Upper lobe of left lung (tissue), 6 donors: ENCODE data around the gene FGF1. TPM values are rescaled to one million over a fixed set of nuclear protein-coding genes. Genes with fewer than 3 reads are reported as not detected.

Experiments
- ATAC-seq, 2 donors: fragments of 200-7000 bp; cut with Tn5 transposase; one replicate each; pipeline ENCODE4 v1.9.1; 2022; ENCODE audit warnings: mild to moderate bottlenecking in 2 of 2, moderate library complexity in 2 of 2; ENCODE audit not compliant: low FRiP score in 2 of 2
- DNase-seq, 2 donors: peaks; one replicate each; pipeline ENCODE4 v3.0.0-alpha.2; 2019 to 2020
- H3K27ac ChIP-seq, 4 donors: fragments of 200-600 bp; sonication (generic); one replicate each; pipeline ENCODE4 v1.5.1; 2016 to 2019
- H3K27me3 ChIP-seq, 4 donors: fragments of 200-600 bp; sonication (generic); one replicate each; pipeline ENCODE4 v1.5.1; 2017 to 2019
- H3K36me3 ChIP-seq, 4 donors: fragments of 200-600 bp; sonication (generic); one replicate each; pipeline ENCODE4 v1.5.1; 2016 to 2019
- H3K4me1 ChIP-seq, 4 donors: fragments of 200-600 bp; sonication (generic); one replicate each; pipeline ENCODE4 v1.5.1; 2018 to 2019
- H3K4me3 ChIP-seq, 4 donors: fragments of 200-600 bp; sonication (generic); one replicate each; pipeline ENCODE4 v1.5.1; 2017 to 2019; ENCODE audit warnings: mild to moderate bottlenecking in 2 of 4, moderate library complexity in 1 of 4
- H3K9me3 ChIP-seq, 4 donors: fragments of 200-600 bp; sonication (generic); one replicate each; pipeline ENCODE4 v1.5.1; 2018 to 2019
- EP300 ChIP-seq, 4 donors: sonication (generic); formaldehyde crosslinking; IDR thresholded peaks; one replicate each; pipeline ENCODE4 v1.5.1; 2017; ENCODE audit warnings: antibody characterized with exemption in 4 of 4, control low read depth in 2 of 4
- POLR2A ChIP-seq, 4 donors: fragments of 450-650 bp; IDR thresholded peaks; one replicate each; pipeline ENCODE4 v1.5.1; 2016 to 2017; ENCODE audit warnings: antibody characterized with exemption in 4 of 4, mild to moderate bottlenecking in 2 of 4
- POLR2AphosphoS5 ChIP-seq, 2 donors: sonication (generic); formaldehyde crosslinking; IDR thresholded peaks; one replicate each; pipeline ENCODE4 v1.5.1; 2017; ENCODE audit warnings: antibody characterized with exemption in 2 of 2
- WGBS, 2 donors: methylation state at CpG; one replicate each; pipeline ENCODE4 v1.1.5; 2017 to 2018; 5-methylcytosine and 5-hydroxymethylcytosine counted together
- total RNA-seq, 6 donors: library from RNA; depleted of rRNA in 4 of 6; stranded (reverse); fragments of >200 nt in 4 of 6; gene quantifications; one replicate each; pipeline versions ENCODE4 v1.1.0 to v1.2.1, GENCODE V29; 2016 to 2021
- TF ChIP-seq, protein P1 (sequence below), 6 experiments: fragments of 450-650 bp in 4 of 6; fragments of 200-600 bp in 2 of 6; sonication (generic) in 2 of 6; IDR thresholded peaks; one replicate each; pipeline ENCODE4 v1.5.1; 2016 to 2019; ENCODE audit warnings: antibody characterized with exemption in 6 of 6
- donor health status: DM: no; HTN: no; CAD: no; lungs with moderate emphysema.
- donor health status: DM: no; HTN: yes; CAD: no; lungs with severe emphysema.

Gene FGF1
- total RNA-seq, 6 donors from 2014 or later = 0.63 to 1.3 (median 0.77) TPM; not detected in 2

DNA sequence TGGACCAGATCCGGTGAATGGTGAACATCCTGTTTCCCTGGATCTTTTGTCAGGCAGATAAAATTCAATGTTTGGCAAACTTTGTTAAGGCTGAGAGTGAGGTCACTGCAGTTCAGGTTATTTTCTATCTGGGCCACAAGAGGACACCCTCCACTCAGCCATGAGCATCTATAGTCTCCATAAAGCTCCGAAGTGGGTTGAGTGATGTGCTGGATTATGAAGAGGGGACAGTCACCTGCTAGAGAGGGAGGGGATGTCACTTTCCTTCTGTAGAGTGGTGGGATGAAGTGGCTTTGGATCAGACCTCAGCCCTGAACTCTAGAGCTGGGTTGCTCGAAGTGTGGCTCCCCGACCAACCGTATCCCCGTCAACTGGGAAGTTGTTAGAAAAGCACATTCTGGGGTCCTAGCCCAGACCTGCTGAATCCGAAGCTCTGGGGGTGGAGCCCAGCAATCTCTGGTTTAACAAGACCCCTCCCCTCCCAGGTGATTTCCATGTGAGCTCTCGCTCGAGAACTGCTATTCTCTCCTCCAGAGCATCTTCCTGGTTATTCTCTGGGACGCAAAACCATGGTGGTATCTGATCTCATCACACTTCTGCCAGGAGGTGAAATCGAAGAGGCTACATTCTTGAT is 31.8 kb upstream of the FGF1 start:
- Histone ChIP-seq H3K36me3 (no peaks in the 10 kb centered on the region), H3K4me3 (no peak overlapping the region), H3K4me1 (peaks cover 9 to 27% (median 18%) of the 10 kb centered on the region in 4 donors), H3K9me3 (no peaks in the 10 kb centered on the region), H3K27me3 (no peaks in the 10 kb centered on the region), H3K27ac (peak overlapping the region in 1 of 4 donors; percentile 26)
- ATAC-seq (peak in 1 of 2 donors; percentile 74), DNase-seq (no peak)
- TF ChIP-seq, protein P1, sequence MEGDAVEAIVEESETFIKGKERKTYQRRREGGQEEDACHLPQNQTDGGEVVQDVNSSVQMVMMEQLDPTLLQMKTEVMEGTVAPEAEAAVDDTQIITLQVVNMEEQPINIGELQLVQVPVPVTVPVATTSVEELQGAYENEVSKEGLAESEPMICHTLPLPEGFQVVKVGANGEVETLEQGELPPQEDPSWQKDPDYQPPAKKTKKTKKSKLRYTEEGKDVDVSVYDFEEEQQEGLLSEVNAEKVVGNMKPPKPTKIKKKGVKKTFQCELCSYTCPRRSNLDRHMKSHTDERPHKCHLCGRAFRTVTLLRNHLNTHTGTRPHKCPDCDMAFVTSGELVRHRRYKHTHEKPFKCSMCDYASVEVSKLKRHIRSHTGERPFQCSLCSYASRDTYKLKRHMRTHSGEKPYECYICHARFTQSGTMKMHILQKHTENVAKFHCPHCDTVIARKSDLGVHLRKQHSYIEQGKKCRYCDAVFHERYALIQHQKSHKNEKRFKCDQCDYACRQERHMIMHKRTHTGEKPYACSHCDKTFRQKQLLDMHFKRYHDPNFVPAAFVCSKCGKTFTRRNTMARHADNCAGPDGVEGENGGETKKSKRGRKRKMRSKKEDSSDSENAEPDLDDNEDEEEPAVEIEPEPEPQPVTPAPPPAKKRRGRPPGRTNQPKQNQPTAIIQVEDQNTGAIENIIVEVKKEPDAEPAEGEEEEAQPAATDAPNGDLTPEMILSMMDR (IDR thresholded peaks at IDR 0.05) = peak; percentile 31 to 68 (median 62)
- no peak for TF ChIP-seq EP300 (IDR thresholded peaks at IDR 0.05)
- 64 to 66% methylated on average over 11 of the region's 11 CpGs for WGBS, 2 donors

- TF ChIP-seq, protein P1 (IDR thresholded peaks at IDR 0.05) = peak in 2 of 6 experiments; percentile 13 to 29
- TF ChIP-seq POLR2AphosphoS5 (IDR thresholded peaks at IDR 0.05) (no peak), EP300 (IDR thresholded peaks at IDR 0.05) (no peak), POLR2A (IDR thresholded peaks at IDR 0.05) (no peak)
- Histone ChIP-seq H3K4me1 (peaks cover 12 to 31% (median 20%) of the 10 kb centered on the region in 4 donors), H3K4me3 (no peak overlapping the region), H3K27me3 (no peaks in the 10 kb centered on the region), H3K9me3 (no peaks in the 10 kb centered on the region), H3K27ac (peak overlapping the region in 1 of 4 donors; percentile 26), H3K36me3 (no peaks in the 10 kb centered on the region)
- DNase-seq = peak in 1 of 2 donors; percentile 40
- no peak for ATAC-seq
- WGBS, 2 donors = 13 to 60% methylated on average over 1 to 6 of the region's 6 CpGs
Measured at GRCh38 chr5:142716963-142717362, 31.1 kb upstream of the FGF1 start.

DNA sequence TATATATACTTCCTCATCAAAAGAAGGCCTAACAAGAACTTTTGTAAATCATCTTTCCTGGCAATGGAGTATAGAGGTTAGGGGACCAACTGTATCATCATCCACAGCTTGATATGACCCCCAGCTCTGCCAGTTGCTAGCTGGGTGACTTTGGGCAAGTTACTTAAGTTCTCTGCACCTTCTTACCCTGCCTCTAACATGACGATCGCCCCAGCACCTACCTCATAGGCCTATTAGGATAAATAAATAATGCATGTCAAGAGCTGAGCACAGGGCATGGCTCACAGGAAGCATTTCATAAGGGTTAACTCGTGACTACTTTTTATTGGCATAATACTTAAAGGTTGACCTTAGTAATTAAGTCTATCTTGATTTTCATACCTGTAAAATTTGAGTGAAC is 29.4 kb upstream of the FGF1 start:
- H3K4me1 ChIP-seq = peaks cover 12 to 21% (median 17%) of the 10 kb centered on the region in 4 donors
- ATAC-seq (no peak), DNase-seq (no peak)
- no peaks in the 10 kb centered on the region for H3K36me3 ChIP-seq
- no peaks in the 10 kb centered on the region for H3K27me3 ChIP-seq
- no peaks in the 10 kb centered on the region for H3K9me3 ChIP-seq
- no peak overlapping the region for H3K4me3 ChIP-seq
- H3K27ac ChIP-seq = no peak overlapping the region
- TF ChIP-seq, protein P1 (IDR thresholded peaks at IDR 0.05) = no peak
- TF ChIP-seq POLR2AphosphoS5 (IDR thresholded peaks at IDR 0.05) (no peak), EP300 (IDR thresholded peaks at IDR 0.05) (no peak), POLR2A (IDR thresholded peaks at IDR 0.05) (no peak)
- WGBS, 2 donors = 56 to 73% methylated on average over 3 of the region's 3 CpGs

- no peaks in the 10 kb centered on the region for H3K27me3 ChIP-seq
- H3K27ac ChIP-seq = peak overlapping the region; percentile 61 to 91 (median 68)
- peak; percentile 96 to 97 for ATAC-seq
- H3K4me3 ChIP-seq = peak overlapping the region in 3 of 4 donors; percentile 44 to 61 (median 51)
- H3K9me3 ChIP-seq = no peaks in the 10 kb centered on the region
- no peaks in the 10 kb centered on the region for H3K36me3 ChIP-seq
- peak; percentile 90 to 98 for DNase-seq
- 1% methylated on average over 20 to 29 of the region's 29 CpGs for WGBS, 2 donors
- H3K4me1 ChIP-seq = peaks cover 12 to 21% (median 17%) of the 10 kb centered on the region in 4 donors
- TF ChIP-seq, protein P1 (IDR thresholded peaks at IDR 0.05) = peak; percentile 93 to 96 (median 96)
- no peak for TF ChIP-seq POLR2A (IDR thresholded peaks at IDR 0.05)
- no peak for TF ChIP-seq EP300 (IDR thresholded peaks at IDR 0.05)
- TF ChIP-seq POLR2AphosphoS5 (IDR thresholded peaks at IDR 0.05) = peak in 1 of 2 donors; percentile 16
Measured at GRCh38 chr5:142713121-142713706, 27.3 kb upstream of the FGF1 start.
